ENCODE data around the gene LMAN1.

LMAN1 gene

GRCh38 chr18:59301929-59302328, 57.1 kb downstream of the LMAN1 start:
- no peak for DNase-seq

DNA sequence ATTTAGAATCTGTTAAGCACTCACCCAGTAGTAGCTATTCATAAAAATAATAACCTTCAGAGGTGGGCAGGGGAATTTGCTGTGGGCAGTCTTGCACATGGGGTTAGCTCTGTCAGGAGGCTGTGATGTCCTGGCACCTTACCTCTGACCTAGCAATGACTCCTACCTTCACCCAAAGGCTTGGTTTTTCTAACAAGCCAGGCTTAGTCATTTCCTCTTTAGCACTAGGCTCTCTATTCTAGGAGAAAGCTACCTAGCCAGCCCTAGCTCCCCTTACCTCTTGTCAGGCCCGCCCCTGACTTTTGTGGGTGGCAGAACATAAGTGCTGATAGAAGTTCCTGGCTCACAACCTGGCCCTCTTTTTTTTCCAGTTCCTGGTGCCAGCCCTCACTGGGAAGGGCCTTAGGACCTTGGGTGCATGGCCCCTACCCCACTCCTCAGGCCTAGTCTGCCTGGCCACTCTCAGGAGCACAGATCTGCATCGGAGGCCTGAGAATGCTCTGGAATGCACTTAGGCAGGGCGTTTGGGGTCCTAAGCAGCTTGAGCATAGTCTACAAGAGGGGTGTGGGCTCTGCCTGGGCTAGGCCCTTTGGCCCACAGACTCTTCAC, 58.3 kb downstream of the LMAN1 start:
- DNase-seq, result no peak

DNA sequence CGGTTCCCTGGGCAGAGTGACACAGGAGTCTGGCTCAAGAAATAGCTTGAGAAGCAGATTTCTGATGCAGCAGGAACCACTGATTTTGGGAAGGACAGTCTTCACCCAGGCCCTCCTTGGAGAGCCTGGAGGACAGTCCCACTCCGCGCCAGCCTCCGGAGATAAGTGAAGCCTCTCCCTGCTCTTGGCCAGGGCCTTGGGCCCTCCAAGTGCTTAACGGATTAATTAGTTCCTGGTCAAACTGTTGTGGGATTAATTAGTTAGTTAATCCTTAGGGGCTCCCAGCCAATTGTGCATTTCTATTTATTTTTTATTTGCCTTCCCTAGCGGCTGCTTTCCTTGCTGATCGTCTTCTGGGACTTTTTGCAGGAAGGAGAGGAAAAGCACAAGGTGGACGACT, 60.2 kb downstream of the LMAN1 start:
- DNase-seq, result no peak

DNA sequence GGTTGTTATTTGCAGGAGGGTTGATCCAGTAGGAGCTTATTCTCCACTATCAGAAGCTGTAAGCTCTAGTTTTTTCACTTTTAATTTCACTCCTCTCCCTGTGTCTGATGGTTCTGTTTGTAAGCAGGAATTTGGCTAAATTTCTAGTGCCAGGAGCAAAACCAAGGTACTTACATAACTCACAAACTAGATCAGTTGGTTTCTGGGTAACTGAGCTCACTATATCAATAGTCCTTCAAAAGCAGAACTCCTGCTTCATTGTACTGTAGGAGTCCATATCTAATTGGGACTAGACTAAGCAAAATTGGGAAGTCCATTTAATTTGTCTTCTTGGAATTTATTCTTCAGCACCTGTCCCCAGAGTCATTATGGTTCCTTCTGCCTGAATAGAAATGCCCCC, 65.7 kb downstream of the LMAN1 start:
- DNase-seq, result no peak

DNA sequence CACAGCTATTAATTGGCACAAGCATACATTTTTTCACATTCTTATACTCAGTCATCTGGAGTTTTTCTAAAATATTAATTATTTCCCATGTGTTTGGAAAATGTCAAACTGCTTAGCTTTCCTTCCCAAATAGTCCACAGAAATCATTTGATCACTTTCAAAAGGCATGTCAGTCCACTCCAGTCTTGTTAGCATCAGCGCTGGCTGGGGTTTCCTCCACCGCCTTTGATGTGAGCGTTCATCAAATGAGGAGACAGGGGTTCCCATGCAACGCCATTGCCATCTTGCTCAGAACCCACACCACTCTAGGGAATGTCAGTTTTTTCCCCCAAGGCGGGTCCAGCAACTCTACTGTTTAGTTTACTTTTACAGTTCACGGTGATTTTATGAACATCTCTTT, 72.7 kb downstream of the LMAN1 start:
- no peak for DNase-seq

- no peak for DNase-seq
These were observed 76.7 kb downstream of the LMAN1 start for GRCh38 chr18:59282341-59282740.

GRCh38 chr18:59279722-59280121, 79.3 kb downstream of the LMAN1 start:
- no peak for DNase-seq

- no peak for DNase-seq
These were observed 79.9 kb downstream of the LMAN1 start for GRCh38 chr18:59279193-59279592.

DNA sequence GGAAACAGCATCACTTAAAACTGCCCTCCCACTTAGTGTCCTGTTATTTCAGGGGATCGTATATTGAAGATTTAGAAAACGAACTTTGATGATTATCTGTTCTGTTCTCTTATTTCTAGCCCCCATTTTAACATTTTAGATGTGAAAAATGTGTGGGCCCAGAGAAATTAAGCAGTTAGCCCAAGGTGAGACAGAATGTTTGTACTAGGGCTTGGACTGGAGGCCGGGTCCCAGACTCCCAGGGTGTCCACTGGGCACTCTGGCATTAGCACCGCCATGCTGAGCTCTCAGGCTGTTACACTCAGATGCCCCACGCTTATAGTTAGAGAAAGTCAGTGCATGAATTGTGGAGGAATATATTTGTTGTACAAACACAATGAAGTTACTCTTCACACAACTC, 80.3 kb downstream of the LMAN1 start:
- DNase-seq, result no peak
